HepG2 (cell line): ENCODE measurements around the gene SLC29A2. TPM values are rescaled to one million over a fixed set of nuclear protein-coding genes. Genes with fewer than 3 reads are reported as not detected.
A peak's percentile ranks its signal among the peaks of the same experiment; 100 is the strongest.
"Not testable (repeated sequence)": the region's sequence is repeated elsewhere in the genome, so short reads cannot be mapped to it uniquely, and the experiment has no call there.

Experiments used
- ATAC-seq: fragments of 200-7000 bp; cut with Tn5 transposase; 3 replicates; pipeline ENCODE4 v1.9.1; 2020; ENCODE audit warnings: mild to moderate bottlenecking, moderate library complexity
- BruUV-seq: library from RNA; stranded (reverse); fragments of 400-500 nt; replicated peaks from 2 replicates; lab custom pipeline; 2021; lab: Mats Ljungman, UMichigan
- CTCF ChIA-PET: fragments of 300-600 bp; formaldehyde crosslinking; extraction: SDS; loops from one replicate; lab custom pipeline; 2021; ENCODE audit warnings: low total read pairs, inconsistent platforms, low intra/inter-chr PET ratio; lab: Yijun Ruan, JAX
- POLR2A ChIA-PET: fragments of 350-600 bp; sonication (Branson Sonifier 250); formaldehyde crosslinking; loops from one replicate; lab custom pipeline; 2020; ENCODE audit warnings: antibody characterized with exemption, inconsistent platforms; lab: Yijun Ruan, JAX
- DNase-seq: peaks from one replicate; pipeline ENCODE4 v3.0.0-alpha.2; 2015; ENCODE audit warnings: low spot score
- FAIRE-seq: peaks from 3 replicates; lab custom pipeline; 2011; peaks lifted over from hg19 to GRCh38; lab: Jason Lieb, UNC
- H2AFZ ChIP-seq: one replicate; pipeline ENCODE4 v1.6.1; 2011; ENCODE audit warnings: low read length, inconsistent platforms
- H3K27ac ChIP-seq: fragments of 300-600 bp; 3 replicates; pipeline ENCODE4 v1.8.0; 2011; ENCODE audit warnings: mixed run types, mild to moderate bottlenecking, mixed read lengths, low read length, inconsistent platforms; ENCODE audit not compliant: insufficient read depth; ENCODE audit errors: extremely low read length
- H3K27me3 ChIP-seq, 2 experiments: fragments of 200-600 bp in 1 of 2; 2 replicates in 1 of 2; 3 replicates in 1 of 2; pipeline versions ENCODE4 v1.6.0 to v1.8.0; 2011; ENCODE audit warnings: low read length in 2 of 2, mild to moderate bottlenecking in 2 of 2, moderate library complexity in 2 of 2, inconsistent platforms in 1 of 2; ENCODE audit not compliant: insufficient read depth in 2 of 2, control insufficient read depth in 1 of 2
- H3K36me3 ChIP-seq, 2 experiments: fragments of 200-600 bp in 1 of 2; replicated peaks in 1 of 2; 2 replicates in 1 of 2; 3 replicates in 1 of 2; pipeline versions ENCODE4 v1.5.1 to v1.8.0; 2011; ENCODE audit warnings: low read length in 2 of 2, inconsistent platforms in 1 of 2; ENCODE audit not compliant: insufficient read depth in 2 of 2, control insufficient read depth in 1 of 2
- H3K4me1 ChIP-seq: 2 replicates; pipeline ENCODE4 v1.5.1; 2012; ENCODE audit warnings: low read length, inconsistent platforms; ENCODE audit not compliant: insufficient read depth
- H3K4me2 ChIP-seq: 2 replicates; pipeline ENCODE4 v1.6.0; 2011; ENCODE audit warnings: low read depth, low read length, inconsistent platforms
- H3K4me3 ChIP-seq, 3 experiments: fragments of 200-600 bp in 1 of 3; sonication (generic), shearing (Covaris generic) in 1 of 3; replicated peaks in 1 of 3; 2 replicates each; pipeline ENCODE4 v1.5.1; 2011 to 2016; ENCODE audit warnings: low read length in 3 of 3, inconsistent platforms in 2 of 3, low read depth in 2 of 3, mild to moderate bottlenecking in 2 of 3, control low read depth in 1 of 3, mixed read lengths in 1 of 3; ENCODE audit not compliant: insufficient read depth in 1 of 3
- H3K79me2 ChIP-seq: one replicate; pipeline ENCODE4 v1.6.1; 2011; ENCODE audit warnings: low read length, inconsistent platforms; ENCODE audit not compliant: insufficient read depth
- H3K9ac ChIP-seq: 2 replicates; pipeline ENCODE4 v1.6.0; 2011; ENCODE audit warnings: mild to moderate bottlenecking, low read depth, low read length, inconsistent platforms; ENCODE audit not compliant: insufficient read depth
- H3K9me3 ChIP-seq: 2 replicates; pipeline ENCODE4 v1.5.1; 2012; ENCODE audit warnings: mild to moderate bottlenecking, low read length
- H4K20me1 ChIP-seq: 2 replicates; pipeline ENCODE4 v1.6.0; 2011; ENCODE audit warnings: inconsistent platforms, mild to moderate bottlenecking, low read length, moderate library complexity; ENCODE audit not compliant: insufficient read depth
- BRD4 ChIP-seq: sonication (generic); formaldehyde crosslinking; IDR thresholded peaks from 2 replicates; pipeline ENCODE4 v1.4.0; 2020; ENCODE audit warnings: missing genetic modification reagents
- JUNB ChIP-seq: sonication (generic); formaldehyde crosslinking; IDR thresholded peaks from 2 replicates; pipeline ENCODE4 v1.8.0; 2022; ENCODE audit warnings: missing genetic modification reagents, mild to moderate bottlenecking, borderline replicate concordance
- MEIS2 ChIP-seq: sonication (generic); formaldehyde crosslinking; IDR thresholded peaks from 2 replicates; pipeline ENCODE4 v1.9.0; 2021; ENCODE audit warnings: mild to moderate bottlenecking, missing genetic modification reagents
- PITX1 ChIP-seq: sonication (generic); formaldehyde crosslinking; IDR thresholded peaks from 2 replicates; pipeline ENCODE4 v1.5.1; 2020; ENCODE audit warnings: mild to moderate bottlenecking, missing genetic modification reagents
- RXRA ChIP-seq: sonication (generic); formaldehyde crosslinking; IDR thresholded peaks from 2 replicates; pipeline ENCODE4 v1.5.1; 2020; ENCODE audit warnings: missing genetic modification reagents
- SP140L ChIP-seq: sonication (generic); formaldehyde crosslinking; IDR thresholded peaks from 2 replicates; pipeline ENCODE4 v1.4.0; 2020; ENCODE audit warnings: missing genetic modification reagents, borderline replicate concordance
- SP4 ChIP-seq: sonication (generic); formaldehyde crosslinking; IDR thresholded peaks from 2 replicates; pipeline ENCODE4 v1.8.1; 2023; ENCODE audit warnings: mild to moderate bottlenecking, missing genetic modification reagents
- TEAD3 ChIP-seq: optimal IDR thresholded peaks from 2 replicates; pipeline ENCODE3; 2016; ENCODE audit warnings: borderline replicate concordance
- ZBTB20 ChIP-seq: sonication (generic); formaldehyde crosslinking; IDR thresholded peaks from 2 replicates; pipeline ENCODE4 v1.8.1; 2023; ENCODE audit warnings: missing genetic modification reagents, low read depth, mild to moderate bottlenecking, borderline replicate concordance
- ZMYM3 ChIP-seq: sonication (generic); formaldehyde crosslinking; IDR thresholded peaks from 2 replicates; pipeline ENCODE4 v1.5.1; 2020; ENCODE audit warnings: mild to moderate bottlenecking, missing genetic modification reagents
- ZNF460 ChIP-seq: sonication (generic); formaldehyde crosslinking; IDR thresholded peaks from 2 replicates; pipeline ENCODE4 v1.5.1; 2020; ENCODE audit warnings: missing genetic modification reagents, mild to moderate bottlenecking, borderline replicate concordance
- WGBS: methylation state at CpG from one replicate; pipeline ENCODE4 v1.1.6; 2017; ENCODE audit warnings: low lambda C conversion rate; 5-methylcytosine and 5-hydroxymethylcytosine counted together
- in situ Hi-C: cut with HindIII; loops from 2 replicates; pipeline ENCODE4 v1.10.0; 2017; ENCODE audit warnings: low pct_unique_long_range_greater_than_20kb; ENCODE audit not compliant: extremely low pct_ligation_motif_present
- intact Hi-C: fragments of 100-400 bp; cut with micrococcal nuclease; formaldehyde crosslinking; loops from one replicate; pipeline ENCODE4 v1.10.0; 2022; ENCODE audit not compliant: unreplicated experiment
- polyA plus RNA-seq, 8 experiments: library from polyadenylated mRNA; depleted of rRNA in 3 of 8; stranded (reverse) in 7 of 8; unstranded in 1 of 8; fragments of >200 nt; fragmentation: Illumina TruSeq in 4 of 8; extraction: Trizol in 4 of 8; gene quantifications; 2 replicates each; pipeline versions ENCODE4 v1.2.1 to v1.2.3, GENCODE V29; 2011 to 2016; ENCODE audit warnings: low read depth in 4 of 8, missing spikeins in 1 of 8, mixed read lengths in 1 of 8; ENCODE audit not compliant: insufficient read depth in 1 of 8
- total RNA-seq, 5 experiments: library from RNA; depleted of rRNA; stranded (reverse); fragments of >200 nt; fragmentation: Illumina TruSeq; extraction: Trizol; gene quantifications; 2 replicates each; pipeline ENCODE4 v1.2.3, GENCODE V29; 2016; ENCODE audit warnings: low read depth in 1 of 5
- TF ChIP-seq, protein P1 (sequence below), 2 experiments: sonication (generic) in 1 of 2; formaldehyde crosslinking in 1 of 2; IDR thresholded peaks; 2 replicates each; pipeline versions ENCODE4 v1.4.0 to v1.6.1; 2018 to 2020; ENCODE audit warnings: missing genetic modification reagents in 2 of 2, borderline replicate concordance in 1 of 2, low read depth in 1 of 2, mild to moderate bottlenecking in 1 of 2, missing biosample characterization in 1 of 2
- TF ChIP-seq, protein P2 (sequence below): IDR thresholded peaks from 2 replicates; pipeline ENCODE4 v1.6.1; 2016; ENCODE audit warnings: low read depth, borderline replicate concordance
- TF ChIP-seq, protein P3 (sequence below): sonication (generic); formaldehyde crosslinking; IDR thresholded peaks from 2 replicates; pipeline ENCODE4 v1.4.0; 2020; ENCODE audit warnings: missing genetic modification reagents, mild to moderate bottlenecking, borderline replicate concordance
- TF ChIP-seq, protein P4 (sequence below): sonication (generic); formaldehyde crosslinking; IDR thresholded peaks from 2 replicates; pipeline ENCODE4 v1.5.1; 2020; ENCODE audit warnings: mild to moderate bottlenecking, missing genetic modification reagents

SLC29A2 gene
- total and polyA plus RNA-seq, 2 of the 13 experiments (the other 11 are each of a cell fraction or from before 2014, with no cell fraction given) = 0.63 to 0.66 TPM

DNA sequence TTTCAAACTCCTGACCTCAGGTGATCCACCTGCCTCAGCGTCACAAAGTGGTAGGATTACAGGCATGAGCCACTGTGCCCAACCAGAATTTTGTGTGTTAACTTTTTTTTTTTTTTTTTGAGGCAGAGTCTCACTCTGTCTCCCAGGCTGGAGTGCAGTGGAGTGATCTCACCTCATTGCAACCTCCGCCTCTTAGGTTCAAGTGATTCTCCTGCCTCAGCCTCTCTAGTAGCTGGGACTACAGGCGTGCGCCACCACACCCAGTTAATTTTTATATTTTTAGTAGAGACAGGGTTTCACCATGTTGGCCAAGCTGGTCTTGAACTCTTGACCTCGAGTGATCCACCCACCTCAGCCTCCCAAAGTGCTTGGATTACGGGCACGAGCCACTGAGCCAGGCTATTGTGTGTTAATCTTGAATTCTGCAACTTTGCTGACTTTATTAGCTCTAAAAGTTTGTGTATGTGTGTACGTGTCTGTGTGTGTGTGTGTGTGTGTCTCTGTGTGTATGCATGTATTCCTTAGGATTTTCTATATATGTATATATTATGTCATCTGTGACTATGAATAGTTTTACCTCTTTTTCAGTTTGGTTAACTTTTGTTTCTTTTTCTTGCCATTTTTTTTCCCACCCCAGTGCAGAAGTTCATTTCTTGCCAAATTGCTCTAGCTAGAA, 20.9 kb downstream of the SLC29A2 start:
- Histone ChIP-seq H3K9ac (peak overlapping the region; percentile 67), H3K4me2 (peak overlapping the region; percentile 79), H3K4me1 (peaks cover 67% of the 10 kb centered on the region), H3K4me3 (peak overlapping the region; percentile 1 to 54 (median 11); a peak in 2 of 6 replicates), H3K79me2 (peaks cover 37% of the 10 kb centered on the region), H3K27ac (peak overlapping the region; percentile 98)
- H3K36me3 ChIP-seq, H3K9me3 ChIP-seq, H3K27me3 ChIP-seq, BruUV-seq, H2AFZ ChIP-seq, FAIRE-seq, intact Hi-C loops, H4K20me1 ChIP-seq, in situ Hi-C loops, CTCF ChIA-PET, DNase-seq, ATAC-seq: not testable (repeated sequence)
- 34% methylated on average over 8 of the region's 8 CpGs for WGBS
- POLR2A ChIA-PET = interaction anchor here (0.9 to 2.5 kb wide), 12 partner anchors 9 to 62 kb away, joined by 3 to 14 read pairs (median 4); partner anchors contain the start of genes CD248, RIN1, TMEM151A and YIF1A
- 0 out of 2 replicates have a peak, but pooled peaks have one; percentile 23 for TF ChIP-seq BRD4 (CRISPR knock-in tag)
- 0 out of 2 replicates have a peak, but pooled peaks have one; percentile 27 for TF ChIP-seq SP4 (CRISPR knock-in tag)
- TF ChIP-seq PITX1 (CRISPR knock-in tag) = peak; percentile 21; the same call in 1 of the 2 replicates
- peak; percentile 7 for TF ChIP-seq TEAD3
- peak; percentile 76; the same call in 1 of the 2 replicates for TF ChIP-seq ZMYM3 (CRISPR knock-in tag)
- TF ChIP-seq ZNF460 (CRISPR knock-in tag) = peak; percentile 94
- TF ChIP-seq, protein P1, sequence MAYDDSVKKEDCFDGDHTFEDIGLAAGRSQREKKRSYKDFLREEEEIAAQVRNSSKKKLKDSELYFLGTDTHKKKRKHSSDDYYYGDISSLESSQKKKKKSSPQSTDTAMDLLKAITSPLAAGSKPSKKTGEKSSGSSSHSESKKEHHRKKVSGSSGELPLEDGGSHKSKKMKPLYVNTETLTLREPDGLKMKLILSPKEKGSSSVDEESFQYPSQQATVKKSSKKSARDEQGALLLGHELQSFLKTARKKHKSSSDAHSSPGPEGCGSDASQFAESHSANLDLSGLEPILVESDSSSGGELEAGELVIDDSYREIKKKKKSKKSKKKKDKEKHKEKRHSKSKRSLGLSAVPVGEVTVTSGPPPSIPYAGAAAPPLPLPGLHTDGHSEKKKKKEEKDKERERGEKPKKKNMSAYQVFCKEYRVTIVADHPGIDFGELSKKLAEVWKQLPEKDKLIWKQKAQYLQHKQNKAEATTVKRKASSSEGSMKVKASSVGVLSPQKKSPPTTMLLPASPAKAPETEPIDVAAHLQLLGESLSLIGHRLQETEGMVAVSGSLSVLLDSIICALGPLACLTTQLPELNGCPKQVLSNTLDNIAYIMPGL (CRISPR knock-in tag; IDR thresholded peaks at IDR 0.05; ENCODE audit: borderline replicate concordance in 1 of 2, low read depth in 1 of 2) = 0 out of 4 replicates have a peak, but pooled peaks of 1 of the 2 experiments have one; percentile 12
- 0 out of 2 replicates have a peak, but pooled peaks have one; percentile 10 for TF ChIP-seq JUNB
- TF ChIP-seq, protein P2, sequence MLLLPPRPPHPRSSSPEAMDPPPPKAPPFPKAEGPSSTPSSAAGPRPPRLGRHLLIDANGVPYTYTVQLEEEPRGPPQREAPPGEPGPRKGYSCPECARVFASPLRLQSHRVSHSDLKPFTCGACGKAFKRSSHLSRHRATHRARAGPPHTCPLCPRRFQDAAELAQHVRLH (CRISPR knock-in tag) = 0 out of 2 replicates have a peak, but pooled peaks have one; percentile 1
- TF ChIP-seq, protein P3, sequence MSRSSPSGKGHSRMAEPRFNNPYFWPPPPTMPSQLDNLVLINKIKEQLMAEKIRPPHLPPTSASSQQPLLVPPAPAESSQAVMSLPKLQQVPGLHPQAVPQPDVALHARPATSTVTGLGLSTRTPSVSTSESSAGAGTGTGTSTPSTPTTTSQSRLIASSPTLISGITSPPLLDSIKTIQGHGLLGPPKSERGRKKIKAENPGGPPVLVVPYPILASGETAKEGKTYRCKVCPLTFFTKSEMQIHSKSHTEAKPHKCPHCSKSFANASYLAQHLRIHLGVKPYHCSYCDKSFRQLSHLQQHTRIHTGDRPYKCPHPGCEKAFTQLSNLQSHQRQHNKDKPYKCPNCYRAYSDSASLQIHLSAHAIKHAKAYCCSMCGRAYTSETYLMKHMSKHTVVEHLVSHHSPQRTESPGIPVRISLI (CRISPR knock-in tag) = peak; percentile 65; the same call in 1 of the 2 replicates
- 0 out of 2 replicates have a peak, but pooled peaks have one; percentile 29 for TF ChIP-seq MEIS2 (CRISPR knock-in tag)
- TF ChIP-seq SP140L (CRISPR knock-in tag) = 0 out of 2 replicates have a peak, but pooled peaks have one; percentile 5
- 0 out of 2 replicates have a peak, but pooled peaks have one; percentile 62 for TF ChIP-seq ZBTB20 (CRISPR knock-in tag)
- peak; percentile 37; the same call in 1 of the 2 replicates for TF ChIP-seq RXRA (CRISPR knock-in tag)
- TF ChIP-seq, protein P4, sequence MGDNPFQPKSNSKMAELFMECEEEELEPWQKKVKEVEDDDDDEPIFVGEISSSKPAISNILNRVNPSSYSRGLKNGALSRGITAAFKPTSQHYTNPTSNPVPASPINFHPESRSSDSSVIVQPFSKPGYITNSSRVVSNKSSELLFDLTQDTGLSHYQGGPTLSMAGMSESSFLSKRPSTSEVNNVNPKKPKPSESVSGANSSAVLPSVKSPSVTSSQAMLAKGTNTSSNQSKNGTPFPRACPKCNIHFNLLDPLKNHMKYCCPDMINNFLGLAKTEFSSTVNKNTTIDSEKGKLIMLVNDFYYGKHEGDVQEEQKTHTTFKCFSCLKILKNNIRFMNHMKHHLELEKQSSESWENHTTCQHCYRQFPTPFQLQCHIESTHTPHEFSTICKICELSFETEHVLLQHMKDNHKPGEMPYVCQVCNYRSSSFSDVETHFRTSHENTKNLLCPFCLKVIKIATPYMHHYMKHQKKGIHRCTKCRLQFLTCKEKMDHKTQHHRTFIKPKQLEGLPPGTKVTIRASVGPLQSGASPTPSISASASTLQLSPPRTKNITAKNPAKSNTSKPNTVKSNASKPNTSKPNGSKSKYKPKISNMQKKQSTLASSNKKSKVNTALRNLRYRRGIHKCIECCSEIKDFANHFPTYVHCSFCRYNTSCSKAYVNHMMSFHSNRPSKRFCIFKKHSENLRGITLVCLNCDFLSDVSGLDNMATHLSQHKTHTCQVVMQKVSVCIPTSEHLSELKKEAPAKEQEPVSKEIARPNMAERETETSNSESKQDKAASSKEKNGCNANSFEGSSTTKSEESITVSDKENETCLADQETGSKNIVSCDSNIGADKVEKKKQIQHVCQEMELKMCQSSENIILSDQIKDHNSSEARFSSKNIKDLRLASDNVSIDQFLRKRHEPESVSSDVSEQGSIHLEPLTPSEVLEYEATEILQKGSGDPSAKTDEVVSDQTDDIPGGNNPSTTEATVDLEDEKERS (CRISPR knock-in tag) = peak; percentile 70; the same call in 1 of the 2 replicates
